ENCODE results near the gene MRPL53. TPM values are rescaled to one million over a fixed set of nuclear protein-coding genes. Genes with fewer than 3 reads are reported as not detected.
A peak's percentile ranks its signal among the peaks of the same experiment; 100 is the strongest.

MRPL53 gene
- polyA plus RNA-seq, 3 donors = 48.6 to 133 (median 106) TPM

DNA sequence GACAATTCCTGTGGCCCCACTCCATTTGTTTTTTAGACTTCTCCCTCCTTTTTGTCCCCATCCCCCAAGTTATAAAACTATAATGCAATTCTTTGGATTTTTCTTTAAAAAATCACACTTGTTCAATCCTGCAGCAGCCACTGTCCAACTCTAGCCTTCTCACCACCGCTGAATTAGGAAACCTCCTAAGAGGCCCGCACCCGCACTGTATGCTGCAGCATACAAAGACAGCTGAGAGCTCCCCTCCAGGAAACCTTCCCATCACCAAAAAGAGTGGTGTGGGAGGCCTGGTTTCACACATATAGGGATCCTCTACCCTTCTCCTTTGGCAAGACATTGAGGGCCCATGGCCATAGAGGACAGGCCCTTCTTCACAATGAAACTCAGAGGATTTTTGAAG is 32.1 kb upstream of the MRPL53 start:
- Mint-ChIP-seq H3K36me3 (peaks cover 37 to 46% of the 10 kb centered on the region in 2 donors), H3K4me3 (peak overlapping the region; percentile 59 to 96), H3K9me3 (peaks cover 0 to 10% (median 4%) of the 10 kb centered on the region in 7 donors), H3K4me1 (peaks cover 63% of the 10 kb centered on the region), H3K27me3 (ENCODE audit: low read depth in 3 of 3) (peaks cover 40 to 57% (median 44%) of the 10 kb centered on the region in 3 donors), H3K27ac (peak overlapping the region; percentile 25 to 94 (median 79))
- Histone ChIP-seq H3K27me3 (ENCODE audit: control insufficient read depth in 2 of 2, insufficient read depth in 2 of 2, low read length in 2 of 2) (peaks cover 25 to 46% of the 10 kb centered on the region in 2 donors), H4K20me1 (ENCODE audit: insufficient read depth, low read length) (no peaks in the 10 kb centered on the region), H3K9ac (ENCODE audit: insufficient read depth, low read length, poor library complexity, severe bottlenecking) (no peak overlapping the region), H2AFZ (ENCODE audit: insufficient read depth, low read depth, low read length, poor library complexity, severe bottlenecking) (no peak overlapping the region), H3K4me2 (replicated peaks; ENCODE audit: extremely low read depth, low read length, poor library complexity, severe bottlenecking) (peak overlapping the region; percentile 96), H3K36me3 (replicated peaks in 1 of 2; ENCODE audit: control insufficient read depth in 1 of 2, insufficient read depth in 2 of 2, low read length in 2 of 2) (no peaks in the 10 kb centered on the region), H3K4me1 (ENCODE audit: control insufficient read depth in 1 of 2, insufficient read depth in 2 of 2, low read length in 2 of 2) (peaks cover 61 to 67% of the 10 kb centered on the region in 2 donors), H3K9me3 (replicated peaks in 1 of 2; ENCODE audit: control insufficient read depth in 1 of 2, insufficient read depth in 1 of 2, low read length in 2 of 2) (peaks cover 0 to 7% of the 10 kb centered on the region in 2 donors), H3K27ac (ENCODE audit: low read depth in 1 of 2, low read length in 2 of 2) (no peak overlapping the region), H3K79me2 (ENCODE audit: insufficient read depth, low read length) (peaks cover 28% of the 10 kb centered on the region), H3K4me3 (replicated peaks in 1 of 3; ENCODE audit: low read depth in 2 of 3, low read length in 3 of 3) (peak overlapping the region in 1 of 3 experiments; percentile 85)
- TF ChIP-seq, protein P1, sequence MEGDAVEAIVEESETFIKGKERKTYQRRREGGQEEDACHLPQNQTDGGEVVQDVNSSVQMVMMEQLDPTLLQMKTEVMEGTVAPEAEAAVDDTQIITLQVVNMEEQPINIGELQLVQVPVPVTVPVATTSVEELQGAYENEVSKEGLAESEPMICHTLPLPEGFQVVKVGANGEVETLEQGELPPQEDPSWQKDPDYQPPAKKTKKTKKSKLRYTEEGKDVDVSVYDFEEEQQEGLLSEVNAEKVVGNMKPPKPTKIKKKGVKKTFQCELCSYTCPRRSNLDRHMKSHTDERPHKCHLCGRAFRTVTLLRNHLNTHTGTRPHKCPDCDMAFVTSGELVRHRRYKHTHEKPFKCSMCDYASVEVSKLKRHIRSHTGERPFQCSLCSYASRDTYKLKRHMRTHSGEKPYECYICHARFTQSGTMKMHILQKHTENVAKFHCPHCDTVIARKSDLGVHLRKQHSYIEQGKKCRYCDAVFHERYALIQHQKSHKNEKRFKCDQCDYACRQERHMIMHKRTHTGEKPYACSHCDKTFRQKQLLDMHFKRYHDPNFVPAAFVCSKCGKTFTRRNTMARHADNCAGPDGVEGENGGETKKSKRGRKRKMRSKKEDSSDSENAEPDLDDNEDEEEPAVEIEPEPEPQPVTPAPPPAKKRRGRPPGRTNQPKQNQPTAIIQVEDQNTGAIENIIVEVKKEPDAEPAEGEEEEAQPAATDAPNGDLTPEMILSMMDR (IDR thresholded peaks at IDR 0.05) = no peak
- no CpG with 5 or more reads among the region's 3 CpGs for WGBS (ENCODE audit: insufficient coverage)
- DNase-seq = no peak
- intact Hi-C loops (cut with micrococcal nuclease) = no loop called here

- peaks cover 69 to 75% of the 10 kb centered on the region in 2 donors for H3K4me1 ChIP-seq (ENCODE audit: control insufficient read depth in 1 of 2, insufficient read depth in 2 of 2, low read length in 2 of 2)
- H3K4me1 Mint-ChIP-seq = peaks cover 69% of the 10 kb centered on the region
- H3K4me3 ChIP-seq (replicated peaks in 1 of 3; ENCODE audit: low read depth in 2 of 3, low read length in 3 of 3) = peak overlapping the region; percentile 39 to 85 (median 77)
- H3K36me3 ChIP-seq (replicated peaks in 1 of 2; ENCODE audit: control insufficient read depth in 1 of 2, insufficient read depth in 2 of 2, low read length in 2 of 2) = no peaks in the 10 kb centered on the region
- H3K27me3 Mint-ChIP-seq (ENCODE audit: low read depth in 3 of 3) = peaks cover 42 to 57% (median 46%) of the 10 kb centered on the region in 3 donors
- 52% methylated on average over 45 of the region's 45 CpGs for WGBS (ENCODE audit: insufficient coverage)
- peak overlapping the region; percentile 75 for H3K9ac ChIP-seq (ENCODE audit: insufficient read depth, low read length, poor library complexity, severe bottlenecking)
- peaks cover 42 to 47% of the 10 kb centered on the region in 2 donors for H3K36me3 Mint-ChIP-seq
- DNase-seq = no peak
- intact Hi-C loops (cut with micrococcal nuclease) = no loop called here
- TF ChIP-seq, protein P1 (IDR thresholded peaks at IDR 0.05) = no peak
- peak overlapping the region; percentile 92 for H2AFZ ChIP-seq (ENCODE audit: insufficient read depth, low read depth, low read length, poor library complexity, severe bottlenecking)
- H3K27me3 ChIP-seq (ENCODE audit: control insufficient read depth in 2 of 2, insufficient read depth in 2 of 2, low read length in 2 of 2) = peaks cover 32 to 47% of the 10 kb centered on the region in 2 donors
- H3K27ac ChIP-seq (ENCODE audit: low read depth in 1 of 2, low read length in 2 of 2) = peak overlapping the region; percentile 74 to 89
- peak overlapping the region; percentile 78 to 94 (median 88) for H3K27ac Mint-ChIP-seq
- peak overlapping the region; percentile 88 for H3K4me2 ChIP-seq (replicated peaks; ENCODE audit: extremely low read depth, low read length, poor library complexity, severe bottlenecking)
- peaks cover 28% of the 10 kb centered on the region for H3K79me2 ChIP-seq (ENCODE audit: insufficient read depth, low read length)
- H4K20me1 ChIP-seq (ENCODE audit: insufficient read depth, low read length) = no peaks in the 10 kb centered on the region
- peak overlapping the region; percentile 88 to 96 for H3K4me3 Mint-ChIP-seq
- H3K9me3 ChIP-seq (replicated peaks in 1 of 2; ENCODE audit: control insufficient read depth in 1 of 2, insufficient read depth in 1 of 2, low read length in 2 of 2) = peaks cover 0 to 11% of the 10 kb centered on the region in 2 donors
- peaks cover 0 to 15% (median 6%) of the 10 kb centered on the region in 7 donors for H3K9me3 Mint-ChIP-seq
These were observed 31.3 kb upstream of the MRPL53 start for GRCh38 chr2:74503506-74504475.

All from CD14-positive monocyte (primary cell).